ENCODE data around the gene MAIP1.

The MAIP1 gene

DNA sequence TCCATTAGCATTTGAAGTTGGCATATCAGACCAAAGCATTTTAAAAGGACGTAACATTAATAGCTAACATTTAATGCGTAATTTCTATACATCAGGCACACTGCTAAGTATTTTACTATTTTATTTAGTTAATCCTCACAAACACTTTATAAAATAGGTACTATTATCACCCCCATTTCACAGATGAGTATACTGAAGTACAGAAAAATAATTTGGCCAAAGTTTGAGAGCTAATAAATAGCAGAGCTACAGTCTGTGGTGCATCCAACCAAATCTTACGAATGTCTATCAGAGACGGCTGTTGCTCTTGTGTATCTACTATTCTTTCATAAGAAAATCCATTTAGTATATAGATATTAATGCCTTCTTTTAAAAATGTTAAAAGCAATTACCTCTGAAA lies 12.0 kb upstream of the MAIP1 start (continued):
- TF ChIP-seq, protein P1, sequence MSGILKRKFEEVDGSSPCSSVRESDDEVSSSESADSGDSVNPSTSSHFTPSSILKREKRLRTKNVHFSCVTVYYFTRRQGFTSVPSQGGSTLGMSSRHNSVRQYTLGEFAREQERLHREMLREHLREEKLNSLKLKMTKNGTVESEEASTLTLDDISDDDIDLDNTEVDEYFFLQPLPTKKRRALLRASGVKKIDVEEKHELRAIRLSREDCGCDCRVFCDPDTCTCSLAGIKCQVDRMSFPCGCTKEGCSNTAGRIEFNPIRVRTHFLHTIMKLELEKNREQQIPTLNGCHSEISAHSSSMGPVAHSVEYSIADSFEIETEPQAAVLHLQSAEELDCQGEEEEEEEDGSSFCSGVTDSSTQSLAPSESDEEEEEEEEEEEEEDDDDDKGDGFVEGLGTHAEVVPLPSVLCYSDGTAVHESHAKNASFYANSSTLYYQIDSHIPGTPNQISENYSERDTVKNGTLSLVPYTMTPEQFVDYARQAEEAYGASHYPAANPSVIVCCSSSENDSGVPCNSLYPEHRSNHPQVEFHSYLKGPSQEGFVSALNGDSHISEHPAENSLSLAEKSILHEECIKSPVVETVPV (CRISPR knock-in tag; IDR thresholded peaks at IDR 0.05): no peak

DNA sequence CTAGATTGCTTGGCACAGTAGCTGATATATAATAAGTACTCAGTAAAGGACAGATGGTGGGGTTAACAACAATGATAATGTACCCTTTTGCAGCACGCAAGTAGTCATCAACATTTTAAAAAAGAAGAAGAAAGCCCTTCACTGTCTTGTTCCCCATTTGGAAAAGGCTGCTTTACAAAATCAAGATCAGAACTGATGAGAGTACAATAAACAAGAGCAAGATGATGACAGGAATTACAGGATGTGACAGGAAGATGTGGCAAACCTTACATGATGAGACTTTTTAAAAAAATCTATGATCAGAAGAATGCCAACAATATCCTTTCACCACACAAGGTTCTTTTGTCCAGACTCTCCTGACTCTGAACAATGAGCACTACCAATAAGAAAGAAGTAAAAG lies 9.2 kb upstream of the MAIP1 start:
- ATAC-seq: no peak
- TF ChIP-seq ZNF8 (CRISPR knock-in tag; IDR thresholded peaks at IDR 0.05) (no peak), GLIS3 (CRISPR knock-in tag; IDR thresholded peaks at IDR 0.05) (no peak), OSR1 (CRISPR knock-in tag; IDR thresholded peaks at IDR 0.05) (no peak), ZNF565 (CRISPR knock-in tag; conservative IDR thresholded peaks at IDR 0.05; ENCODE audit: low read depth) (no peak), ZNF70 (CRISPR knock-in tag; IDR thresholded peaks at IDR 0.05) (no peak), ZC3H10 (CRISPR knock-in tag; IDR thresholded peaks at IDR 0.05) (no peak), PPARA (CRISPR knock-in tag; IDR thresholded peaks at IDR 0.05; ENCODE audit: borderline replicate concordance) (no peak)

DNA sequence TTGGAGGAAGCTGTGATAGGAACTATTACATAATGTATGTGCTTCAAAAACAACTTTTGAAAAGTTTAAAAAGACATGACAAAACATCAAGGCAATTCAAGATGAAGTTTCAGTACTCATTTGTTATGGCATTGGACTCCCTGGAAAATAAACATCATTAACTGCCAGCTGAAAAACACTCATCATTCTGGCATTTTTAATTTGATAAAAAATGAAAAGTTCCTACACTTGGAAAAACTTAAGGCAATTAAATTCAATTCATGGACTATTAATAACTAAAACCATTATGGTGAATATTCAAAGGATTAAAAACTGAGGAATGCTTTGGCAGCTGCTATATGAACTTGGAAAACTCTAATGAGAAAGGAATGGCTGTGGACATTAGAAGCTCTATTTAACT lies 8.5 kb upstream of the MAIP1 start:
- ATAC-seq: no peak

DNA sequence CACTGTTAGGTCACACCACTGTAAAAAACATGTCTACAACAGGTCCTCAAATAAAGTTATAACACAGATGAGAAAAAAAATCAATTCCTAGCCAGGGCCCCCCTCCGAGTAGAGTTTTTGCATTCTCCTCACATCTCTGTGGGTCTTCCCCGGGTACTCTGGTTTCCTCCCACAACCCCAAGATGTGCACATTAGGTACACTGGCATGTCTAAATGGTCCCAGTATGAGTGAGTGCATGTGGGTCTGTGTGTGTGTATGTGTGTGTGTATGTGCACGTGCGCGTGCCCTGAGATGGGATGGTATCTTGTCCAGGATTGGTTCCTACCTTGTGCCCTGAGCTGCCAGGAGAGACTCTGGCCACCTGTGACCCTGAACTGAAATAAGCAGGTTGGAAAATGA lies 5.0 kb upstream of the MAIP1 start:
- TF ChIP-seq CSDC2 (CRISPR knock-in tag; IDR thresholded peaks at IDR 0.05): no peak
- no peak for TF ChIP-seq TOX (CRISPR knock-in tag; IDR thresholded peaks at IDR 0.05; ENCODE audit: borderline replicate concordance)
- TF ChIP-seq, protein P2, sequence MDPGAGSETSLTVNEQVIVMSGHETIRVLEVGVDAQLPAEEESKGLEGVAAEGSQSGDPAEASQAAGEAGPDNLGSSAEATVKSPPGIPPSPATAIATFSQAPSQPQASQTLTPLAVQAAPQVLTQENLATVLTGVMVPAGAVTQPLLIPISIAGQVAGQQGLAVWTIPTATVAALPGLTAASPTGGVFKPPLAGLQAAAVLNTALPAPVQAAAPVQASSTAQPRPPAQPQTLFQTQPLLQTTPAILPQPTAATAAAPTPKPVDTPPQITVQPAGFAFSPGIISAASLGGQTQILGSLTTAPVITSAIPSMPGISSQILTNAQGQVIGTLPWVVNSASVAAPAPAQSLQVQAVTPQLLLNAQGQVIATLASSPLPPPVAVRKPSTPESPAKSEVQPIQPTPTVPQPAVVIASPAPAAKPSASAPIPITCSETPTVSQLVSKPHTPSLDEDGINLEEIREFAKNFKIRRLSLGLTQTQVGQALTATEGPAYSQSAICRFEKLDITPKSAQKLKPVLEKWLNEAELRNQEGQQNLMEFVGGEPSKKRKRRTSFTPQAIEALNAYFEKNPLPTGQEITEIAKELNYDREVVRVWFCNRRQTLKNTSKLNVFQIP (CRISPR knock-in tag; IDR thresholded peaks at IDR 0.05; ENCODE audit: borderline replicate concordance, low read depth): no peak
- no peak for TF ChIP-seq OSR1 (CRISPR knock-in tag; IDR thresholded peaks at IDR 0.05)
- no peak for TF ChIP-seq ZNF8 (CRISPR knock-in tag; IDR thresholded peaks at IDR 0.05)
- TF ChIP-seq ZC3H10 (CRISPR knock-in tag; IDR thresholded peaks at IDR 0.05): no peak
- TF ChIP-seq, protein P3, sequence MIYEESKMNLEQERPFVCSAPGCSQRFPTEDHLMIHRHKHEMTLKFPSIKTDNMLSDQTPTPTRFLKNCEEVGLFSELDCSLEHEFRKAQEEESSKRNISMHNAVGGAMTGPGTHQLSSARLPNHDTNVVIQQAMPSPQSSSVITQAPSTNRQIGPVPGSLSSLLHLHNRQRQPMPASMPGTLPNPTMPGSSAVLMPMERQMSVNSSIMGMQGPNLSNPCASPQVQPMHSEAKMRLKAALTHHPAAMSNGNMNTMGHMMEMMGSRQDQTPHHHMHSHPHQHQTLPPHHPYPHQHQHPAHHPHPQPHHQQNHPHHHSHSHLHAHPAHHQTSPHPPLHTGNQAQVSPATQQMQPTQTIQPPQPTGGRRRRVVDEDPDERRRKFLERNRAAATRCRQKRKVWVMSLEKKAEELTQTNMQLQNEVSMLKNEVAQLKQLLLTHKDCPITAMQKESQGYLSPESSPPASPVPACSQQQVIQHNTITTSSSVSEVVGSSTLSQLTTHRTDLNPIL (CRISPR knock-in tag; IDR thresholded peaks at IDR 0.05; ENCODE audit: low read depth): no peak
- TF ChIP-seq, protein P1 (CRISPR knock-in tag; IDR thresholded peaks at IDR 0.05): no peak
- TF ChIP-seq ZNF70 (CRISPR knock-in tag; IDR thresholded peaks at IDR 0.05): no peak
- TF ChIP-seq ISL1 (CRISPR knock-in tag; IDR thresholded peaks at IDR 0.05): no peak
- TF ChIP-seq ZFP3 (CRISPR knock-in tag; IDR thresholded peaks at IDR 0.05): no peak
- no peak for TF ChIP-seq RARB (CRISPR knock-in tag; IDR thresholded peaks at IDR 0.05)
- TF ChIP-seq SNAI2 (CRISPR knock-in tag; IDR thresholded peaks at IDR 0.05): no peak
- ATAC-seq: no peak

More for the DNA sequence above, 8.5 kb upstream of the MAIP1 start:
- TF ChIP-seq ARNTL (CRISPR knock-in tag; IDR thresholded peaks at IDR 0.05; ENCODE audit: borderline replicate concordance, low read depth) (no peak), RARB (CRISPR knock-in tag; IDR thresholded peaks at IDR 0.05) (no peak), SNAI2 (CRISPR knock-in tag; IDR thresholded peaks at IDR 0.05) (no peak), CSDC2 (CRISPR knock-in tag; IDR thresholded peaks at IDR 0.05) (no peak), ESRRG (CRISPR knock-in tag; IDR thresholded peaks at IDR 0.05) (no peak), OSR1 (CRISPR knock-in tag; IDR thresholded peaks at IDR 0.05) (no peak)
- TF ChIP-seq, protein P4, sequence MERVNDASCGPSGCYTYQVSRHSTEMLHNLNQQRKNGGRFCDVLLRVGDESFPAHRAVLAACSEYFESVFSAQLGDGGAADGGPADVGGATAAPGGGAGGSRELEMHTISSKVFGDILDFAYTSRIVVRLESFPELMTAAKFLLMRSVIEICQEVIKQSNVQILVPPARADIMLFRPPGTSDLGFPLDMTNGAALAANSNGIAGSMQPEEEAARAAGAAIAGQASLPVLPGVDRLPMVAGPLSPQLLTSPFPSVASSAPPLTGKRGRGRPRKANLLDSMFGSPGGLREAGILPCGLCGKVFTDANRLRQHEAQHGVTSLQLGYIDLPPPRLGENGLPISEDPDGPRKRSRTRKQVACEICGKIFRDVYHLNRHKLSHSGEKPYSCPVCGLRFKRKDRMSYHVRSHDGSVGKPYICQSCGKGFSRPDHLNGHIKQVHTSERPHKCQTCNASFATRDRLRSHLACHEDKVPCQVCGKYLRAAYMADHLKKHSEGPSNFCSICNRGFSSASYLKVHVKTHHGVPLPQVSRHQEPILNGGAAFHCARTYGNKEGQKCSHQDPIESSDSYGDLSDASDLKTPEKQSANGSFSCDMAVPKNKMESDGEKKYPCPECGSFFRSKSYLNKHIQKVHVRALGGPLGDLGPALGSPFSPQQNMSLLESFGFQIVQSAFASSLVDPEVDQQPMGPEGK (CRISPR knock-in tag; IDR thresholded peaks at IDR 0.05; ENCODE audit: borderline replicate concordance): no peak
- TF ChIP-seq, protein P1 (CRISPR knock-in tag; IDR thresholded peaks at IDR 0.05): no peak
